Astrocyte of the spinal cord (primary cell): ENCODE measurements around the gene NAA40.
"Not testable (repeated sequence)": the region's sequence is repeated elsewhere in the genome, so short reads cannot be mapped to it uniquely, and the experiment has no call there.

Source experiments
- DNase-seq: peaks from one replicate; pipeline ENCODE4 v3.0.0; 2011; ENCODE audit warnings: low read depth, low spot score
- H3K4me3 ChIP-seq: 2 replicates; pipeline ENCODE4 v1.5.1; 2011; ENCODE audit warnings: low read depth, mild to moderate bottlenecking, low read length, moderate library complexity
- in situ Hi-C: cut with HindIII; loops from 2 replicates; pipeline ENCODE4 v1.10.0; 2017; ENCODE audit warnings: low sequenced_read_pairs
- TF ChIP-seq, protein P1 (sequence below): IDR thresholded peaks from 2 replicates; pipeline ENCODE4 v1.5.1; 2012; ENCODE audit warnings: low read depth, mild to moderate bottlenecking, low read length, inconsistent platforms

NAA40 gene

DNA sequence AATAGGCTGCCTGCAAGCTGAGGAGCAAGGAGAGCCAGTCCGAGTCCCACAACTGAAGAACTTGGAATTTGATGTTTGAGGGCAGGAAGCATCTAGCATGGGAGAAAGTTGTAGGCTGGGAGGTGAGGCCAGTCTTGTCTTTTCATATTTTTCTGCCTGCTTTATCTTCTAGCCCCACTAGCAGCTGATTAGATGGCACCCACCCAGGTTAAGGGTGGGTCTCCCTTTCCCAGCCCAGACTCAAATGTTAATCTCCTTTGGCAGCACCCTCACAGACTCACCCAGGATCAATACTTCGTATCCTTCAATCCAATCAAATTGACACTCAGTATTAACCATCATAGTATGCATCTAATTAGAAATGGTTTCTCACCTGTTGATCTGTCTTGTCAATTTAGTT is 30.7 kb downstream of the NAA40 start:
- DNase-seq, result no peak
- in situ Hi-C loops, result no loop called here
- H3K4me3 ChIP-seq, result no peak overlapping the region
- TF ChIP-seq, protein P1, sequence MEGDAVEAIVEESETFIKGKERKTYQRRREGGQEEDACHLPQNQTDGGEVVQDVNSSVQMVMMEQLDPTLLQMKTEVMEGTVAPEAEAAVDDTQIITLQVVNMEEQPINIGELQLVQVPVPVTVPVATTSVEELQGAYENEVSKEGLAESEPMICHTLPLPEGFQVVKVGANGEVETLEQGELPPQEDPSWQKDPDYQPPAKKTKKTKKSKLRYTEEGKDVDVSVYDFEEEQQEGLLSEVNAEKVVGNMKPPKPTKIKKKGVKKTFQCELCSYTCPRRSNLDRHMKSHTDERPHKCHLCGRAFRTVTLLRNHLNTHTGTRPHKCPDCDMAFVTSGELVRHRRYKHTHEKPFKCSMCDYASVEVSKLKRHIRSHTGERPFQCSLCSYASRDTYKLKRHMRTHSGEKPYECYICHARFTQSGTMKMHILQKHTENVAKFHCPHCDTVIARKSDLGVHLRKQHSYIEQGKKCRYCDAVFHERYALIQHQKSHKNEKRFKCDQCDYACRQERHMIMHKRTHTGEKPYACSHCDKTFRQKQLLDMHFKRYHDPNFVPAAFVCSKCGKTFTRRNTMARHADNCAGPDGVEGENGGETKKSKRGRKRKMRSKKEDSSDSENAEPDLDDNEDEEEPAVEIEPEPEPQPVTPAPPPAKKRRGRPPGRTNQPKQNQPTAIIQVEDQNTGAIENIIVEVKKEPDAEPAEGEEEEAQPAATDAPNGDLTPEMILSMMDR, result no peak

DNA sequence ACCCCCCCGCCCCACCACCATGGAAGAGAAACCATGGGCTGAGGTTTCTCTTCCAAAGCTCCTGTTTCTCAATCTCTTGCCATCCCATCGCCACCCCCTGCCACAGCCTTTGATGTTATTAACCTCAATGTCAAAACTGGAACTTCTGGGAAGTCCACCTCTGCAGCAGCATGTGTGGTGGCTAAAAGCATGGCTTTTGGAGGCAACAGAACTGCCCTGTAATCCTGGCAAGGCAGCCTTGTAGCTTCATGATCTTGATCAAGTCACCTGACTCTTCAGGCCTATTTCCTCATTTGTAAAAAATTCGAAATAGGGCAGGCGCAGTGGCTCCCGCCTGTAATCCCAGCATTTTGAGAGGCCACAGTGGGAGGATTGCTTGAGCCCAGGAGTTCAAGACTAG is 32.1 kb downstream of the NAA40 start:
- DNase-seq, result no peak
- in situ Hi-C loops, result no loop called here
- TF ChIP-seq, protein P1, result no peak

DNA sequence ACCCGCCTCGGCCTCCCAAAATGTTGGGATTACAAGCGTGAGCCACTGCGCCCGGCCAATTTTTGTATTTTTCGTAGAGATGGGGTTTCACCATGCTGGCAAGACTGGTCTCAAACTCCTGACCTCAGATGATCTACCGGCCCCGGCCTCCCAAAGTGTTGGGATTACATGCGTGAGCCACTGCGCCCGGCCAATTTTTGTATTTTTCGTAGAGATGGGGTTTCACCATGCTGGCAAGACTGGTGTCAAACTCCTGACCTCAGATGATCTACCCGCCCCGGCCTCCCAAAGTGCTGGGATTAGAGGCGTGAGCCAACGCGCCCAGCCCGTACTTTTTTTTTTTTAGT is 35.1 kb downstream of the NAA40 start:
- in situ Hi-C loops, DNase-seq, H3K4me3 ChIP-seq: not testable (repeated sequence)

More for the DNA sequence above, 32.1 kb downstream of the NAA40 start:
- H3K4me3 ChIP-seq, result no peak overlapping the region

DNA sequence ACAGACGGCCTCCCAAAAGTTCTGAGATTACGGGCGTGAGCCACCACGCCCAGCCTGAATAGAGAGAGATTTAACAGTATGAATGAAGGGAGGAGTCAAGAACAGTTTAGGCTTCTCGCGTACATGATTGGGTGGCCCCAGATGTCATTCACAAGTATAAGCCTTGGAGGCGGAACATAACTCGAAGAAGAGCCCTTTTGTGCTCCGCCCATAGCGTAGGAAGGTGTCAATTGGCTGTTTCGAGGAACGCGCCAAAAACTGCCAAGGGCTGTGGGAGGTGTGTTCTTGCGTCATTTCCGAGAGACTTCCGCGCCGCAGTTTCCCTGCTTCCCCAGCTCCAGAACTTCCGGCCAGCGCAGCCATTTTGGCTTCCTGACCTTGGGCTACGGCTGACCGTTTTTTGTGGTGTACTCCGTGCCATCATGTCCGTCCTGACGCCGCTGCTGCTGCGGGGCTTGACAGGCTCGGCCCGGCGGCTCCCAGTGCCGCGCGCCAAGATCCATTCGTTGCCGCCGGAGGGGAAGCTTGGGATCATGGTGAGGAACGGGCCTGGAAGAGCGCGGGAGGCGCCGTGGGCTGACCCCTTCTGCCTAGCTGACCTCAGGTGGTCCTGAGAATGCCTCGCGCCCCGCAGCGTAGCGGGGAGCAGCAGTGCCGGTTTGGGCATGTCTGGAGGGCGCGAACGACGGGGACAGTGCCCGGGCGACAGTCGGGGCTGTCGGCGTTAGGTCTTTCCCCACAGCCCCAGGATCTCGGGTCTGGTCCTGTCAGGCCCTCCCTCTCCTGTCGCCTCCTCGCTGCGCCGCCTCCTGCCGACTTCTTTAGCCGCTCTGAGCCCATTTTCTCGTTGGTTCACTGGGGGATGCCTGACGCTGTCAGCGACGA is 35.7 kb downstream of the NAA40 start, which contains the start of gene COX8A:
Gene COX8A (plus strand): TSS at position 362 of the 885 bp plus-strand sequence. CDS start 61 bp downstream, at position 423.
- DNase-seq, result peak; percentile 100
- TF ChIP-seq, protein P1, result peak; percentile 25
- H3K4me3 ChIP-seq, result peak within 1 kb of the TSS; percentile 96
- in situ Hi-C loops, result no loop called here

DNA sequence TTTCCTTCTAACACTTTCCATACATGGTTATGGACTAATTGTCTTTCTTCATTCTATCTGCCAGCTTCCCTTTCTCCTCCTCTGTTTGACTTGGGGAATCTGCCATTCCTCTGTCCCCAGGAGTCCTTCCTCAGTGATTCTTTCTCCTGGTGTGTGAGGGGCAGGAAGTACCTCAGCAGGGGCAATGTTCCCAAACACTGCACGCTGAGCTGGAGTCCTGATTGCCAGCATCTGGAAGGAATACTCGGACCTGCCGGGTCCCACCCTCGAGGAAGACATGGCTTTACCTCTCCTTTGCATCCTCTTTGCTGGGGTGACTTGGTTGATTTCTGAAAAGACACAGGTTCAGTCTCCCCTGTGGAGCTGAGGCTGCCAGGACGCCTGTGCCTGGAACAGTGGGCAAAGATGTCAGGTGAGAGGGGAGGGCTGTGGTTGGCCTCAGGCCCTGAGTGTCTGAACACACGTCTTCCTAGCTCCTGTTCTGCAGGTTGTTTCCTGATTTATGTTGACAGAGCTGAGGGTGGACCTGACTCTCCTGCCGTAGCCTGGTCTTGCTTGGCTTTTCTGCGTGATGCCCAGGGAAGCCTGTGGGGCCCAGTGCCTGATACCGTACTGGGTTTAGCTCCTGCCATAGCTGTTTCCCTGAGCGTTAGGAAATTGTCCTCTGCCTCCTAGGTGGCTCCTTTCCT is 39.9 kb downstream of the NAA40 start:
- in situ Hi-C loops, result no loop called here
- TF ChIP-seq, protein P1, result no peak
- DNase-seq, result no peak
- H3K4me3 ChIP-seq, result no peak overlapping the region

DNA sequence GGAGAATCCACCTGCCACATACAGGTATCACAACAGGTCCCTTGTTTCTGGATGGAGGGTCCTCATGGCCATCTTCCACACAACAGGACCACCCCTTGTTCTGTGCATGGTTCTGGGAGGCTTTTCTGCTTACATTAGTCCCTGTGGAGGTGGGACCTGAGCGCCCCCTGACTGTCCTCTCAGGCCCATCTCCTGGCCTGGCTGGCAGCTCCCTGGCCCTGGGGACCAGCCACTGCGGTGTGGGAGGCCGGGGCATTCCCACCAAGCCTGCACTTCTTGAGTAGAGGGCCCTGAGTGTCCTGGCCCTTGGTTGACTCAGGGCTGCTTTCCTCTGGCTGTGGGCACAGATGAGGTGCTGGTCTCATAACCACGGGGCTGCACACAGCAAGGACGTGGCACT is 40.6 kb downstream of the NAA40 start:
- TF ChIP-seq, protein P1, result no peak
- DNase-seq, result no peak
- no peak overlapping the region for H3K4me3 ChIP-seq
- in situ Hi-C loops, result no loop called here

DNA sequence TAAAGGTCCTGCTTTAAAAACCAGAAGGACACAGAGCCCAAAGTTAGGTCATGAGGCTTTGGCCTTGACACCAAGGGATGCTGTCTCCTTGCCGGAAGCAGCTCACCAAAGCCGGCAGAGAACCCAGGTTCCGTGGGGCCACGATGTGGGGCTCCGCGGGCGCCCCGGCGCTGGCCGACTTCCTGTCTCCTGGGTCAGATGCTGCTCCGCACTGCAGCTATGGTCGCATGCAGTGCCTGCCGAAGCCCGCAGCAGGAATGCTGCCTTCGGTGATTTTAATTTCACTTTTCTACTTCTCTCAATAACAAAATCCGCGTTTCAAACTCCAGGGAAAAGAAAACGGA is 47.0 kb downstream of the NAA40 start:
- TF ChIP-seq, protein P1, result no peak
- DNase-seq, result no peak
- in situ Hi-C loops, result no loop called here
- peak overlapping the region; percentile 82 for H3K4me3 ChIP-seq
